ENCODE measurements around the gene ASCL2.

Gene ASCL2

DNA sequence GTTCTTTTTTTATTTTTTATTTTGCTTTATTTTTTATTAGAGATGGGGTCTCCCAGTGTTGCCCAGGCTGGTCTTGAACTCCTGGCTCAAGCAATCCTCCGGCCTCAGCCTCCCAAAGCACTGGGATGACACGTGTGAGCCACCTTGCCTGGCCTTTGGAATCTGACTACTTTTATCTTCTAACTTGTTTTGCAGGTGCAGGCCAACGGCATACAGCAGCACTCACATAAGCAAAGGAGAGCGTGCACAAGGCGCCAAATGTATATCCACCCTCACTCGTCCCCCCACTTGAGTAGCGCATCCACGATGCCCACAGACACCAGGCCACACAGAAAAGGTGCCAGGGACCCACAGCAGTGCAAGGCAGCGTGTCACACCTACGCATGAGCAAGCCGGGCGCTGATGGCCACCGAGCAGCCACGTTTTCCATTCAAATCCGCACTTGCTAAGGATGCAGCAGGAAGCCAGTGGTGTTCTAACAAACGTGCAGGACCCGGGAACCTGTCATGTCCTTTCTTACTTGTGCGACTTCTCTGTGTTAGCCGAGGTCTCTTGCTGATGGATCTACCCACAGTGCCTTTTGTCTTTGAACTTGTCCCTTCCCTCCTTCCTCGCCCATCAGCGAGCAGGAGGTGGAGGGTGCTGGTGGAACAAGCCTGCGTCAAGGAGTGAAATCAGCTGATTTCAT lies 5.9 kb downstream of the ASCL2 start:
- Mint-ChIP-seq H3K27ac (no peak overlapping the region), H3K4me1 (peaks cover 19% of the 10 kb centered on the region), H3K27me3 (ENCODE audit: low read depth, poor library complexity) (peaks cover 39% of the 10 kb centered on the region), H3K4me3 (no peak overlapping the region), H3K36me3 (ENCODE audit: low read depth) (no peaks in the 10 kb centered on the region), H3K9me3 (no peaks in the 10 kb centered on the region)
- DNase-seq: no peak
- TF ChIP-seq, protein P1, sequence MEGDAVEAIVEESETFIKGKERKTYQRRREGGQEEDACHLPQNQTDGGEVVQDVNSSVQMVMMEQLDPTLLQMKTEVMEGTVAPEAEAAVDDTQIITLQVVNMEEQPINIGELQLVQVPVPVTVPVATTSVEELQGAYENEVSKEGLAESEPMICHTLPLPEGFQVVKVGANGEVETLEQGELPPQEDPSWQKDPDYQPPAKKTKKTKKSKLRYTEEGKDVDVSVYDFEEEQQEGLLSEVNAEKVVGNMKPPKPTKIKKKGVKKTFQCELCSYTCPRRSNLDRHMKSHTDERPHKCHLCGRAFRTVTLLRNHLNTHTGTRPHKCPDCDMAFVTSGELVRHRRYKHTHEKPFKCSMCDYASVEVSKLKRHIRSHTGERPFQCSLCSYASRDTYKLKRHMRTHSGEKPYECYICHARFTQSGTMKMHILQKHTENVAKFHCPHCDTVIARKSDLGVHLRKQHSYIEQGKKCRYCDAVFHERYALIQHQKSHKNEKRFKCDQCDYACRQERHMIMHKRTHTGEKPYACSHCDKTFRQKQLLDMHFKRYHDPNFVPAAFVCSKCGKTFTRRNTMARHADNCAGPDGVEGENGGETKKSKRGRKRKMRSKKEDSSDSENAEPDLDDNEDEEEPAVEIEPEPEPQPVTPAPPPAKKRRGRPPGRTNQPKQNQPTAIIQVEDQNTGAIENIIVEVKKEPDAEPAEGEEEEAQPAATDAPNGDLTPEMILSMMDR (IDR thresholded peaks at IDR 0.05): no peak

DNA sequence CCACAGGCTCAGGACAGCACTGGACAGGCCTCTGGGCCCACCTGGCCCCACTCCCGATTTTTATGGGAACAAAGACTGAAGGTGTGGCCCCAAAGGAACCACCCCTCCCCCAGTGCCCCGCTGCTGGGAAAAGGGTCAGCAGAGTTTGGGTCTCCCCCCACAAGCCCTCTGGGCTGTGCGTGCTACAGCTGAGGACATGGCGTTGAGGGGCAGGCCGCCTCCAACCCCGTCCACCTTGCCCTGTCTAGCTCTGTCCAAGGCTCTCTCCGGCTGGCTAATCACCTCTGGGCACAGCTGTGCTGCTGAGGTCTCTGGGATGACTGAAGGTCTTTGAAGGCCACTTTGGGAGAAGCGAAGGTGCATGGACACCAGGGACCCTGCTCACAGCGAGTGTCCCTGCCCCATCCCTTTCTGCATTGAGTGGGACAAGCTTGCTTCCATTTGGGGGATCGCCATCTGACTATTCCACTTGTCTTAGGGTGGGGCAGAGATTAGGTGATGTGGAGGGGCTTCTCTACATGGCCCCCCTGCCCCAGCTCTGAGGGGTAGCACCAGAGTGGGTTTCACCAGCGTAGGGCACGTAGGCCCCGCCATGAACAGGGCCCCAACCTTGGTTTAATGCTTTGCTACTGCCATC lies 6.5 kb downstream of the ASCL2 start:
- Mint-ChIP-seq H3K9me3 (no peaks in the 10 kb centered on the region), H3K4me3 (no peak overlapping the region), H3K4me1 (peaks cover 19% of the 10 kb centered on the region), H3K27ac (no peak overlapping the region), H3K27me3 (ENCODE audit: low read depth, poor library complexity) (peaks cover 32% of the 10 kb centered on the region), H3K36me3 (ENCODE audit: low read depth) (no peaks in the 10 kb centered on the region)
- TF ChIP-seq, protein P1 (IDR thresholded peaks at IDR 0.05): no peak
- no peak for DNase-seq

DNA sequence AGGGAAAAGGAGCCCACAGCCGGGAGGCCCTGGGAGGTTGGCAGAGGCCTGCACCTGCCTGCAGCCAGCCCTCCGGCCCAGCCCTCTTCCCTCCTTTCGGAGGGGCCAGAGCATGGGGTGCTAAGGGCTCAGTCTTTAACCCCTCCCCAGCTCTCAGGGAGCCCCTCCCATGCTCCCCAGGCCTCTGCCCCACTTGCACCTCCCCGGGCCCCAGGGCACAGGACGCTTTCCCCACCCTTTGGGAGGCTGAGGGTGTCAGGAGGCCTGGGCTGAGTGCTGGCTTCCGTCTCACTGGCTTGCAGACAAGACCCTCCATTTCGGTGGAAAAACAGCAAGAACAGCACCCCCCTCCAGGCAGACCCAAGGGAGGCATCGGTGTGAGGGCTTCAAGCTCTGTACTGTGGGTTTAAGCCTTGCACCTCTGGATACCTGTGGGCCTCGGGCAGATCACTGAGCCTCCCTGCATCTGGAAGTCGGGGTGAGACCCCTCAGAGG lies 7.3 kb downstream of the ASCL2 start:
- Mint-ChIP-seq H3K27me3 (ENCODE audit: low read depth, poor library complexity) (peaks cover 25% of the 10 kb centered on the region), H3K4me1 (peaks cover 13% of the 10 kb centered on the region), H3K36me3 (ENCODE audit: low read depth) (no peaks in the 10 kb centered on the region), H3K9me3 (no peaks in the 10 kb centered on the region), H3K27ac (no peak overlapping the region), H3K4me3 (no peak overlapping the region)
- TF ChIP-seq, protein P1 (IDR thresholded peaks at IDR 0.05): no peak
- no peak for DNase-seq

DNA sequence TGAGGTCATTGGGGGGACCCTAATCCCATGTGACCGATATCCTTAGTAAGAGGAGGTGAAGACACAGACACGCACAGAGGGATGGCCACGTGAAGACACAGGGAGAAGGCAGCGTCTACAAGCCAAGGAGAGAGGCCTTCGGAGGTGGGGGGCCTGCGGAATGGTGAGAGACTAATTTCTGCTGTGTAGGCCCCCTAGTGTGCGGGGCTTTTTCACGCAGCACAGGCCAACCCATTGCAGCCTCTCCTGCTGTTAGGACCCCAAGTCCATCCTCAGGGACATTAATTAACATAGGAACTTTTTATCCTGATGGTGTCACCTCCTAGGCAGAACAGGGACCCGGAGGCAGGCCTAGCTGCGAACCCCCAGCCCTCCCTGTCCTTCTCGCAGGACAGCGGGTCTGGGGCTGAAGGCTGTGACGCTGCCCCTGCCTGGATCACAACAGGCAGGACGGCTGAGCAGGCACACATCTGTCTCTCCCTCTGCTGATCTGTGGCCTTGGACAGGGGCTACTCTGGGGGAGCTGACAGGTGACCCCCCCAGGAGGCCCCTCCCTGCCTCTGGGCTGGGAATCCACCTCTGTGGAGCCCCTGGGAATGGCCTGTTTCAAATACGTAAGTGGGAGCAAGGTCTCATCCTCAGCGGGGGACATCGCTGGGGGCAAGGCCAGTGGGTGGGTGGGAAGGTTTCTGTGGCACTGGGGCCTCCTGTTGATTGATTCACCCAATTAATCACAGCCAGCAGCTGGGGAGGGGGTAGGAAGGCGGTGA lies 7.9 kb downstream of the ASCL2 start:
- H3K9me3 Mint-ChIP-seq: no peaks in the 10 kb centered on the region
- no peak overlapping the region for H3K4me3 Mint-ChIP-seq
- no peaks in the 10 kb centered on the region for H3K36me3 Mint-ChIP-seq (ENCODE audit: low read depth)
- no peak for DNase-seq
- peaks cover 19% of the 10 kb centered on the region for H3K27me3 Mint-ChIP-seq (ENCODE audit: low read depth, poor library complexity)
- H3K4me1 Mint-ChIP-seq: peaks cover 12% of the 10 kb centered on the region
- TF ChIP-seq, protein P1 (IDR thresholded peaks at IDR 0.05): no peak
- no peak overlapping the region for H3K27ac Mint-ChIP-seq

DNA sequence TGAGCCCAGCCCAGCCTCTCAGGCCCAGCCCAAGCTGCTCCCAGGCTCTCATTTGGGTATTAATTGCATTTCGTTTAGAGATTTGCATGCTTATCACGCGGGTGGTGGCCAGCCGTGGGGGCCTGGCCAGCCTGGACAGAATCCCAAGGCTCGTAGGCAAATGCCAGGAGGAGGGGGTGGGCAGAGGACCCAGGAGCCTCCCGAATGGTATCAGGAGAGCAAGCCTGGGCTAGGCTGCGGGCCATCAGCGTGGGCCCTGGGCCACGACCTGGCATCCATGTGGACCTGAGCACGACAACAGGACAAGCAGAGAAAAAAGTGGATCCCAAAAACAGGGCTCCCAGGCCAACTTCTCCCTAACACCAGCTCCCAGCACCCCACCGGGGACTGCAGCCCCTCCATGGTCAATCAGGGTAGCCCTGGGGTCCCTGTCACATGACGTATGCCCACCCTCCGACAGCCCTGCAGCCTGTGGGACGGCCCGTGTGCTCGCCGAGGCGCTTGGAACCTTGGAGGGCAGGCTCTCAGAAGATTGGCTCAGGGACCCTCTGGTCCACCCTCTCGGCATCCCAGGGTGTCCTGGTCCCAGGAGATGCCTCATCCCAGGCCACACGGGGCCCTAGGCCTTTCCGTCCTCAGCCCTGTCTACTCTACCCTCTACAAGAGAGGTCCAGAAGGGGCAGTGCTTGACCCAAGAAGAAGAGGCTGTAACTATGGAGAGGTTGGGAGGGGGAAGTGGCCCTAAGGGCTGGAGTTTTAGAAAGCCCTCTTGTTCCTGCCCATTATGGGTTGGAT lies 8.8 kb downstream of the ASCL2 start:
- no peak for DNase-seq
- Mint-ChIP-seq H3K27ac (no peak overlapping the region), H3K36me3 (ENCODE audit: low read depth) (no peaks in the 10 kb centered on the region)

More for the DNA sequence above, 8.8 kb downstream of the ASCL2 start:
- TF ChIP-seq, protein P1 (IDR thresholded peaks at IDR 0.05): no peak
- peaks cover 14% of the 10 kb centered on the region for H3K27me3 Mint-ChIP-seq (ENCODE audit: low read depth, poor library complexity)
- peaks cover 15% of the 10 kb centered on the region for H3K4me1 Mint-ChIP-seq
- H3K9me3 Mint-ChIP-seq: no peaks in the 10 kb centered on the region
- no peak overlapping the region for H3K4me3 Mint-ChIP-seq

Measured in nephron progenitor cell (in vitro differentiated cells).